SK-N-SH treated with all-trans-retinoic acid at 6 μM for 48 hours (cell line): ENCODE results near the gene NSFL1C.

Experiments
- ATAC-seq: fragments of 200-7000 bp; cut with Tn5 transposase; 3 replicates; pipeline ENCODE4 v1.9.1; 2020; ENCODE audit warnings: mild to moderate bottlenecking, moderate library complexity
- ARNTL ChIP-seq: fragments of 450-650 bp; formaldehyde crosslinking; IDR thresholded peaks from 2 replicates; pipeline ENCODE4 v1.5.0; 2020; ENCODE audit warnings: low read depth, mild to moderate bottlenecking, moderate library complexity, borderline replicate concordance
- BACH2 ChIP-seq: fragments of 250-450 bp; sonication (Bioruptor Pico); IDR thresholded peaks from 2 replicates; pipeline ENCODE4 v1.9.0; 2021; ENCODE audit warnings: mild to moderate bottlenecking, borderline replicate concordance
- GLIS3 ChIP-seq: fragments of 250-450 bp; sonication (Bioruptor Pico); IDR thresholded peaks from 2 replicates; pipeline ENCODE4 v1.5.0; 2020; ENCODE audit warnings: mild to moderate bottlenecking, moderate library complexity
- ISL1 ChIP-seq: fragments of 250-450 bp; sonication (Bioruptor Pico); IDR thresholded peaks from 2 replicates; pipeline ENCODE4 v2.1.2; 2022; ENCODE audit warnings: mild to moderate bottlenecking, moderate library complexity
- PATZ1 ChIP-seq: fragments of 250-450 bp; sonication (Bioruptor Pico); IDR thresholded peaks from 2 replicates; pipeline ENCODE4 v1.8.0; 2020; ENCODE audit warnings: mild to moderate bottlenecking, moderate library complexity, borderline replicate concordance
- POU6F1 ChIP-seq: fragments of 250-450 bp; sonication (Bioruptor Pico); IDR thresholded peaks from 2 replicates; pipeline ENCODE4 v1.8.0; 2021; ENCODE audit warnings: low read depth, mild to moderate bottlenecking, moderate library complexity, borderline replicate concordance
- RARB ChIP-seq: fragments of 250-450 bp; sonication (Bioruptor Pico); IDR thresholded peaks from 2 replicates; pipeline ENCODE4 v1.8.0; 2021; ENCODE audit warnings: mild to moderate bottlenecking, moderate library complexity
- SNAI2 ChIP-seq: fragments of 250-450 bp; sonication (Bioruptor Pico); IDR thresholded peaks from 2 replicates; pipeline ENCODE4 v1.5.0; 2020; ENCODE audit warnings: mild to moderate bottlenecking, moderate library complexity
- TCF4 ChIP-seq: fragments of 250-450 bp; sonication (Bioruptor Pico); IDR thresholded peaks from 2 replicates; pipeline ENCODE4 v1.8.0; 2021; ENCODE audit warnings: mild to moderate bottlenecking, moderate library complexity, borderline replicate concordance
- TOX ChIP-seq: fragments of 250-450 bp; sonication (Bioruptor Pico); IDR thresholded peaks from 2 replicates; pipeline ENCODE4 v1.8.0; 2021; ENCODE audit warnings: mild to moderate bottlenecking, moderate library complexity, borderline replicate concordance
- TSHZ2 ChIP-seq: fragments of 250-450 bp; sonication (Bioruptor Pico); IDR thresholded peaks from 2 replicates; pipeline ENCODE4 v1.5.0; 2020; ENCODE audit warnings: mild to moderate bottlenecking, moderate library complexity
- ZC3H10 ChIP-seq: fragments of 250-450 bp; sonication (Bioruptor Pico); IDR thresholded peaks from 2 replicates; pipeline ENCODE4 v1.5.1; 2021; ENCODE audit warnings: mild to moderate bottlenecking, moderate library complexity
- ZFP3 ChIP-seq: fragments of 250-450 bp; sonication (Bioruptor Pico); IDR thresholded peaks from 2 replicates; pipeline ENCODE4 v1.5.0; 2020; ENCODE audit warnings: mild to moderate bottlenecking, moderate library complexity
- ZNF565 ChIP-seq: fragments of 450-650 bp; formaldehyde crosslinking; conservative IDR thresholded peaks from 2 replicates; pipeline ENCODE4 v1.5.0; 2020; ENCODE audit warnings: low read depth, mild to moderate bottlenecking, moderate library complexity
- ZNF70 ChIP-seq: fragments of 450-650 bp; formaldehyde crosslinking; IDR thresholded peaks from 2 replicates; pipeline ENCODE4 v1.5.0; 2020; ENCODE audit warnings: mild to moderate bottlenecking, moderate library complexity
- ZNF8 ChIP-seq: fragments of 450-650 bp; formaldehyde crosslinking; IDR thresholded peaks from 2 replicates; pipeline ENCODE4 v1.5.0; 2020; ENCODE audit warnings: mild to moderate bottlenecking, moderate library complexity
- TF ChIP-seq, protein P1 (sequence below): fragments of 250-450 bp; sonication (Bioruptor Pico); IDR thresholded peaks from 2 replicates; pipeline ENCODE4 v1.5.1; 2020; ENCODE audit warnings: low read depth, mild to moderate bottlenecking, moderate library complexity
- TF ChIP-seq, protein P2 (sequence below): fragments of 250-450 bp; sonication (Bioruptor Pico); IDR thresholded peaks from 2 replicates; pipeline ENCODE4 v1.5.1; 2021; ENCODE audit warnings: mild to moderate bottlenecking, moderate library complexity

NSFL1C gene

GRCh38 chr20:1474817-1475603, 8.4 kb upstream of the NSFL1C start (continued):
- TF ChIP-seq, protein P1, sequence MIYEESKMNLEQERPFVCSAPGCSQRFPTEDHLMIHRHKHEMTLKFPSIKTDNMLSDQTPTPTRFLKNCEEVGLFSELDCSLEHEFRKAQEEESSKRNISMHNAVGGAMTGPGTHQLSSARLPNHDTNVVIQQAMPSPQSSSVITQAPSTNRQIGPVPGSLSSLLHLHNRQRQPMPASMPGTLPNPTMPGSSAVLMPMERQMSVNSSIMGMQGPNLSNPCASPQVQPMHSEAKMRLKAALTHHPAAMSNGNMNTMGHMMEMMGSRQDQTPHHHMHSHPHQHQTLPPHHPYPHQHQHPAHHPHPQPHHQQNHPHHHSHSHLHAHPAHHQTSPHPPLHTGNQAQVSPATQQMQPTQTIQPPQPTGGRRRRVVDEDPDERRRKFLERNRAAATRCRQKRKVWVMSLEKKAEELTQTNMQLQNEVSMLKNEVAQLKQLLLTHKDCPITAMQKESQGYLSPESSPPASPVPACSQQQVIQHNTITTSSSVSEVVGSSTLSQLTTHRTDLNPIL (CRISPR knock-in tag) = no peak
- TF ChIP-seq GLIS3 (CRISPR knock-in tag) (no peak), TOX (CRISPR knock-in tag) (no peak)

GRCh38 chr20:1474325-1474724, 7.7 kb upstream of the NSFL1C start:
- TF ChIP-seq PATZ1 (CRISPR knock-in tag) (no peak), GLIS3 (CRISPR knock-in tag) (no peak), ISL1 (no peak), ZC3H10 (no peak), ZNF565 (no peak), ZNF8 (no peak), BACH2 (CRISPR knock-in tag) (no peak), ZNF70 (CRISPR knock-in tag) (no peak), SNAI2 (CRISPR knock-in tag) (no peak), TSHZ2 (CRISPR knock-in tag) (no peak), TOX (CRISPR knock-in tag) (no peak)
- TF ChIP-seq, protein P2, sequence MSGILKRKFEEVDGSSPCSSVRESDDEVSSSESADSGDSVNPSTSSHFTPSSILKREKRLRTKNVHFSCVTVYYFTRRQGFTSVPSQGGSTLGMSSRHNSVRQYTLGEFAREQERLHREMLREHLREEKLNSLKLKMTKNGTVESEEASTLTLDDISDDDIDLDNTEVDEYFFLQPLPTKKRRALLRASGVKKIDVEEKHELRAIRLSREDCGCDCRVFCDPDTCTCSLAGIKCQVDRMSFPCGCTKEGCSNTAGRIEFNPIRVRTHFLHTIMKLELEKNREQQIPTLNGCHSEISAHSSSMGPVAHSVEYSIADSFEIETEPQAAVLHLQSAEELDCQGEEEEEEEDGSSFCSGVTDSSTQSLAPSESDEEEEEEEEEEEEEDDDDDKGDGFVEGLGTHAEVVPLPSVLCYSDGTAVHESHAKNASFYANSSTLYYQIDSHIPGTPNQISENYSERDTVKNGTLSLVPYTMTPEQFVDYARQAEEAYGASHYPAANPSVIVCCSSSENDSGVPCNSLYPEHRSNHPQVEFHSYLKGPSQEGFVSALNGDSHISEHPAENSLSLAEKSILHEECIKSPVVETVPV (CRISPR knock-in tag) = no peak
- ATAC-seq = no peak

DNA sequence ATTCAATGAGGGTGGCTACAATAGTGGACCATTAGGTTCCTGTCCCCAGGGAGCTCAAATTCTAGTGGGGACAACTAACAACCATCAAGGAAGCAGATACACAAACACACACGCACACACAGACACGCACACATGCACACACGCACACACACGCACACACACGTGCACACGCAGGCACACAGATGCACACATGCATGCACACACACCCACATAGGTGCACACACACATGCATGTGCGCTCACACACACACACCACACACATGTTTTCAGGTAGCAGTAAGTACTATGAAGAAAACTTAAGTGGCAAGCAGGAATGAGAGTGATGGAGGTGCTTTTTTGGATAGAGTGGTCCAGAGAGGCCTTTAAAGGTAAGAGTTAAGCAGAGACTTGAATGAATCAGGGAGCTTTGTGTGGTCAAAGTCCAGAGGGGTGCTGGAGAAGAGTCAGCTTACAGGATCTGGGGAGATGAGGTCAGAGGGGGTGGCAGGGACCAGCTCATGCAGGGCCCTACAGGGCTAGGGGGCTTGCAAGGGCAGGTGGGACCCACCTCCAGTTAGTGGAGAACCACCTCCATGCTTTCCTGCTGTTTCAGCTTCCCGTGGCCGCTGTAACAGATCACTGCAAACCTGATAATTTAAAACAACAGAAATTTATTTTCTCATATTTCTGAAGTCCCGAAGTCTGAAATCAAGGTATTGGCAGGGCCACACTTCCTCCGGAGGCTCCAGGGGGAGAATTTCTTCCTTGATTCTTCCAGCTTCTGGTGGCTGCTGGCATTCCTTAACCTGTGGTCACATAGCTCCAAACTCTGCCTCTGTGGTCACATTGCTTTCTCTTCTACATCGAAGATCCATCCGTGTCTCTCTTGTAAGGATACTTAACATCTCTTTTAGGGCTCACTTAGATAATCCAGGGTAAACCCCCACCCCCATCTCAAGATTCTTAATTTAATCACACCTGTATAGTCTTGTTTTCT, 6.9 kb upstream of the NSFL1C start:
- ATAC-seq = no peak
- no peak for TF ChIP-seq RARB (CRISPR knock-in tag)
- TF ChIP-seq POU6F1 (CRISPR knock-in tag) = no peak
- no peak for TF ChIP-seq ARNTL (CRISPR knock-in tag)
- no peak for TF ChIP-seq ZFP3 (CRISPR knock-in tag)
- TF ChIP-seq ZNF8 = no peak
- no peak for TF ChIP-seq TOX (CRISPR knock-in tag)
- no peak for TF ChIP-seq TCF4 (CRISPR knock-in tag)
- no peak for TF ChIP-seq ZNF565
- TF ChIP-seq ZNF70 (CRISPR knock-in tag) = no peak
- TF ChIP-seq, protein P1 (CRISPR knock-in tag) = no peak
